ENCODE measurements around the gene APPBP2. TPM values are rescaled to one million over a fixed set of nuclear protein-coding genes. Genes with fewer than 3 reads are reported as not detected.

Gene APPBP2
- total and polyA plus RNA-seq, 2 of the 8 experiments (the other 6 are each of a cell fraction or from before 2014, with no cell fraction given), result 3.3 to 18.0 TPM

- TF ChIP-seq CHD7 (IDR thresholded peaks at IDR 0.05; ENCODE audit: insufficient replicate concordance, low read length), result no peak
- TF ChIP-seq SP4 (IDR thresholded peaks at IDR 0.05; ENCODE audit: low read length), result no peak
- no peak for TF ChIP-seq PHF8 (conservative IDR thresholded peaks at IDR 0.05; ENCODE audit: low read depth, low read length)
- no peak for TF ChIP-seq ATF2 (IDR thresholded peaks at IDR 0.05; ENCODE audit: low read length)
- no peak for TF ChIP-seq POU5F1 (IDR thresholded peaks at IDR 0.05; ENCODE audit: low read depth, low read length)
- TF ChIP-seq BACH1 (IDR thresholded peaks at IDR 0.05; ENCODE audit: low read length), result no peak
- no peak for TF ChIP-seq GABPA (IDR thresholded peaks at IDR 0.05; ENCODE audit: borderline replicate concordance, insufficient read depth, low read length)
- TF ChIP-seq SAP30 (IDR thresholded peaks at IDR 0.05; ENCODE audit: insufficient read depth, insufficient replicate concordance, low read length), result no peak
- TF ChIP-seq YY1 (IDR thresholded peaks at IDR 0.05; ENCODE audit: low read depth, low read length), result no peak
Observed at GRCh38 chr17:60540460-60540859, 14.4 kb upstream of the APPBP2 start (continued).

All from H1 (cell line).